Measurements from ENCODE around the gene CAMTA1.

Gene CAMTA1

GRCh38 chr1:7032992-7033391, 247.7 kb downstream of the CAMTA1 start:
- H3K4me3 ChIP-seq (ENCODE audit: low read depth, low read length), result no peak overlapping the region
- TF ChIP-seq, protein P1, sequence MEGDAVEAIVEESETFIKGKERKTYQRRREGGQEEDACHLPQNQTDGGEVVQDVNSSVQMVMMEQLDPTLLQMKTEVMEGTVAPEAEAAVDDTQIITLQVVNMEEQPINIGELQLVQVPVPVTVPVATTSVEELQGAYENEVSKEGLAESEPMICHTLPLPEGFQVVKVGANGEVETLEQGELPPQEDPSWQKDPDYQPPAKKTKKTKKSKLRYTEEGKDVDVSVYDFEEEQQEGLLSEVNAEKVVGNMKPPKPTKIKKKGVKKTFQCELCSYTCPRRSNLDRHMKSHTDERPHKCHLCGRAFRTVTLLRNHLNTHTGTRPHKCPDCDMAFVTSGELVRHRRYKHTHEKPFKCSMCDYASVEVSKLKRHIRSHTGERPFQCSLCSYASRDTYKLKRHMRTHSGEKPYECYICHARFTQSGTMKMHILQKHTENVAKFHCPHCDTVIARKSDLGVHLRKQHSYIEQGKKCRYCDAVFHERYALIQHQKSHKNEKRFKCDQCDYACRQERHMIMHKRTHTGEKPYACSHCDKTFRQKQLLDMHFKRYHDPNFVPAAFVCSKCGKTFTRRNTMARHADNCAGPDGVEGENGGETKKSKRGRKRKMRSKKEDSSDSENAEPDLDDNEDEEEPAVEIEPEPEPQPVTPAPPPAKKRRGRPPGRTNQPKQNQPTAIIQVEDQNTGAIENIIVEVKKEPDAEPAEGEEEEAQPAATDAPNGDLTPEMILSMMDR (IDR thresholded peaks at IDR 0.05; ENCODE audit: low read depth, low read length), result no peak

DNA sequence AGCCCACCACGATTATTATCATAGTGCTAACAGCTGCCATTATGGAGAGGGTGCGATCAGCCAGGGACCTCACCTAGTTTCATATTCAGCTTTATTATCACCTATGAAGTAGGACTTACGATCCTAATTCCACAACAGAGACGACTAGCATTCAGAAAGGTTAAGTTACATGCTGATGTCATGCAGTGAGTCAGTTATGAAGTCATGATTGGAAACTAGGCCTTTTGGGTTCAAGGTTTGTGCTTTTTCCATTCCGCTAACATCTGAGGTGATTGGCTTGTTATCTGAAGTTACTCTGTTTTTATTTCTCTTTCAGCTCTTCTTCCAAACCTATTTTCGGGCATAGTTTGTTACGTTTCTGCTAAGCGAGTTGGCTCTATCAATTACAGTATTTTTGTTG, 251.1 kb downstream of the CAMTA1 start:
- TF ChIP-seq, protein P1 (IDR thresholded peaks at IDR 0.05; ENCODE audit: low read depth, low read length), result no peak
- no peak overlapping the region for H3K4me3 ChIP-seq (ENCODE audit: low read depth, low read length)

GRCh38 chr1:7039590-7040220, 254.5 kb downstream of the CAMTA1 start:
- TF ChIP-seq, protein P1 (IDR thresholded peaks at IDR 0.05; ENCODE audit: low read depth, low read length), result no peak
- H3K4me3 ChIP-seq (ENCODE audit: low read depth, low read length), result no peak overlapping the region

DNA sequence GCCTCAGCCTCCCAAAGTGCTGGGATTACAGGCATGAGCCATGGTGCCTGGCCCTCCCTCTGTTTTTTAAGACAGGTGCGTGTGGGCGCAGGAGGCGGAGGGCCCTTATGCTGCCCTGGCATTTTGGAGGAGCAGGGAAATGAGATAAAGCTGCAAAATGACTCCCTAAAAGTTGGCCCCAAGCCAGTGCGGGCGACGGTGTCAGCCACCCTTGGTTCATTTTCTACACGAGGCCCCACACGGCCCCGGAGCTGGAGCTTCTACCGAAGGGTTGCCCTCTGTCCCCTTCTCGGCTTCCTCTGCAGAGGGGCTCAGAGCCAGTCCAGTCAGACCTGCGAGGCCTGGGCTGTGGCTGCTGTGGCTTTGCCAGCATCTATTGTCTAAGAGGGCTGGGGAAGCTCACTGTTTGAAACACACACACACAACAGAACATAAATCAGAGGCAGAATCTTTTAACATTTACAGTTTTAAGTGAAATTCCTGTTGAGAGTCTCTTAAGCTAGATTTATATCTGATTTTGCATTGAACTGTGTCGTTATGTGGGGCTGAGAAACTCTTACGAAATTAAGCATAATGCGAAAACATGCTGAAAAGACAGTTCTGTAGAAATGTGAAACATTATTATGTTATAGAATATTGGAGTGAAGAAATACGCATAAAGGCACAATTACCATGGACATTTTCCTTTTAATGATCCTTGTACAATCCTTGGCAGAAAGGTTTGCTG, 255.9 kb downstream of the CAMTA1 start:
- TF ChIP-seq, protein P1 (IDR thresholded peaks at IDR 0.05; ENCODE audit: low read depth, low read length), result no peak
- no peak overlapping the region for H3K4me3 ChIP-seq (ENCODE audit: low read depth, low read length)

DNA sequence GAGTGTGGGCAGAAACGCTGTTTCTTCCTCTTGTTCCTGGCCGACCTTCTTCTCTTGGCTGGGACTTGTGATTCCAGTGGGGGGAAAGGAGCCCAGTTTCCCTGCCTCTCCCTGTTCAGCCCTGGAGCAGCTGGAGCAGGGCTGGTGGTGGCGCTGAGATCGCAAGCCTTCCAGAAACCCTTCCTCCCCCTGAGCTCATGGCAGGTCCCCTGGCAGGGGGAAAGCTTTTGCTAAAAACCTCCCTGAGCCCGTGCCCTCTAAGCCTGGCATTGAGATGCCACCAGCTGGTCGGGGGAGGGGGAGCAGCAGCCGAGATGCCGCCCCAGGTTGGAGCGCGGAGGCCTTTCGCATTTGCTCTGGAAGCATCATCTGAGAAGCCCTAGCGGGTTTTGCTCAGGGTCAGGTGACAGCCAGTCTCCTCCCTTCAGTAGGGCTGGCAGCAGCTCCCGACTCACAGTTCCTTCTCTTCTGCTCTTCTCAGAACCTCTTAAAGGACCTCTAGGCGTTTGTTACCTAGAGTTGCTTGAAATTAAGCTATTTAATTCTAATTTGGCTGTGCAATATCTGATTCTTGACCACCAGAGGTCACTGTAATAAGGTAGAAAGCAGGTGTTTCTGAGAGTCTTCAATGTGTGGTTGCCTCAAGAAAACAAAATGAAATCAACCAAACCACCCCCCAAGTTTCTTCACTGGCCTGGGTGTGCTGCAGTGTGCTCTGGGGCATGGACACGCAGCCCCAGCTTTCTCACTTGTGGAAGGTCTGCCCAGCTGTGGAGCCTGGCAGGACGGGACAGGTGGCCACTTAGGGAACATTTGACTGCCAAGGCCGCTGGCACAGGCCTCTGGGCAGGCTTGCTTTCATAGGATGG, 257.3 kb downstream of the CAMTA1 start:
- TF ChIP-seq, protein P1 (IDR thresholded peaks at IDR 0.05; ENCODE audit: low read depth, low read length), result peak; percentile 7; the same call in 1 of the 2 replicates
- H3K4me3 ChIP-seq (ENCODE audit: low read depth, low read length), result no peak overlapping the region

DNA sequence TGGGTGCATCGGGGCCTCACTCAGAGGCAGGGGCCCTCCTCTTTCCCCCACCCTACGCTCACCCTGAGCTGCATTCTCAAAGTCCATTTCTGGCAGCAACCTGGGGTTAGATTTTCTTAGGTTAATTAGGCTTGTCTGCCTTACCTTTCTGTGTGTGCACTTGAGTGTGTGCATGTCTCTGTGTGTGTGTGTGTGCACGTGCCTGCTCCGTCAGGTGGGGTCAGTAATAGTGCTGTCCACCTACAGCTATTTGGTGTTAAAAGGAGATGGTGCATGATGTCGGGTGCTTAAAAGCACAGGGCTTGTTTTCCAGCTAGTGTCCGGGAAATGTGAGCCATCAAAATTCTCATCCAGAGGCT, 257.9 kb downstream of the CAMTA1 start:
- TF ChIP-seq, protein P1 (IDR thresholded peaks at IDR 0.05; ENCODE audit: low read depth, low read length), result no peak
- no peak overlapping the region for H3K4me3 ChIP-seq (ENCODE audit: low read depth, low read length)

Measured in WI38 (cell line).